ENCODE results near the gene OPA1. TPM values are rescaled to one million over a fixed set of nuclear protein-coding genes. Genes with fewer than 3 reads are reported as not detected.

Gene OPA1
- total RNA-seq, 2 experiments from 2014 or later, result 56.1 to 57.6 TPM

DNA sequence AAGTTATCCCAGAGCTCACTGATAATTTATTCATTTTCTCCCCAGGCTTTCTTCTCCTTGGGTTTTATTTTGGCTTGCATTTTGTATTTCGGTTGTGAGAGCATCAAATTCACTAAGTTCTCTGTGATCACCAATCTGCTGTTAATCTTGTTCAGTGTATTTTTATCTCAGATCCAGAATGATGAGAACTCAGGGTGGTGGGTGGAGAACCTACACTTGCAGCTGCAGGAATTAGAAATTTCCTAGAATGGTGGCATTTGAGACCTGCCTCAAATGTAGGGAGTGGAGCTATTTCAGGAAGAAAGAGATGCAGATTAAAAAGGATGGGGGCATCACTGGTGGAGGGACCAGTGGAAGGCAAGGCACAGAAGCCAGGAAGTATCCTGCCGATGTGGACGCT, 129.6 kb downstream of the OPA1 start:
- DNase-seq, result no peak
- Mint-ChIP-seq H3K27me3 (peaks cover 10% of the 10 kb centered on the region), H3K36me3 (ENCODE audit: low read depth) (no peaks in the 10 kb centered on the region), H3K9me3 (no peaks in the 10 kb centered on the region), H3K27ac (no peak overlapping the region), H3K4me1 (ENCODE audit: low read depth) (no peaks in the 10 kb centered on the region), H3K4me3 (no peak overlapping the region)
- TF ChIP-seq, protein P1, sequence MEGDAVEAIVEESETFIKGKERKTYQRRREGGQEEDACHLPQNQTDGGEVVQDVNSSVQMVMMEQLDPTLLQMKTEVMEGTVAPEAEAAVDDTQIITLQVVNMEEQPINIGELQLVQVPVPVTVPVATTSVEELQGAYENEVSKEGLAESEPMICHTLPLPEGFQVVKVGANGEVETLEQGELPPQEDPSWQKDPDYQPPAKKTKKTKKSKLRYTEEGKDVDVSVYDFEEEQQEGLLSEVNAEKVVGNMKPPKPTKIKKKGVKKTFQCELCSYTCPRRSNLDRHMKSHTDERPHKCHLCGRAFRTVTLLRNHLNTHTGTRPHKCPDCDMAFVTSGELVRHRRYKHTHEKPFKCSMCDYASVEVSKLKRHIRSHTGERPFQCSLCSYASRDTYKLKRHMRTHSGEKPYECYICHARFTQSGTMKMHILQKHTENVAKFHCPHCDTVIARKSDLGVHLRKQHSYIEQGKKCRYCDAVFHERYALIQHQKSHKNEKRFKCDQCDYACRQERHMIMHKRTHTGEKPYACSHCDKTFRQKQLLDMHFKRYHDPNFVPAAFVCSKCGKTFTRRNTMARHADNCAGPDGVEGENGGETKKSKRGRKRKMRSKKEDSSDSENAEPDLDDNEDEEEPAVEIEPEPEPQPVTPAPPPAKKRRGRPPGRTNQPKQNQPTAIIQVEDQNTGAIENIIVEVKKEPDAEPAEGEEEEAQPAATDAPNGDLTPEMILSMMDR (IDR thresholded peaks at IDR 0.05), result no peak
- Histone ChIP-seq H3K27ac (ENCODE audit: low read depth in 1 of 2, low read length in 2 of 2) (no peak overlapping the region), H3K4me3 (ENCODE audit: low read length) (no peak overlapping the region), H3K27me3 (ENCODE audit: control insufficient read depth in 1 of 2, insufficient read depth in 2 of 2, low read length in 2 of 2) (no peaks in the 10 kb centered on the region), H3K9me3 (ENCODE audit: control insufficient read depth in 1 of 2, insufficient read depth in 1 of 2, low read length in 2 of 2) (no peaks in the 10 kb centered on the region), H3K4me1 (ENCODE audit: insufficient read depth, low read length) (no peaks in the 10 kb centered on the region), H3K36me3 (ENCODE audit: insufficient read depth, low read length) (no peaks in the 10 kb centered on the region)
- ChIA-PET POLR2A (no interaction called here), CTCF (no interaction called here)
- intact Hi-C loops (cut with DNase I, micrococcal nuclease), result no loop called here
- no peak for ATAC-seq (ENCODE audit: poor library complexity)

DNA sequence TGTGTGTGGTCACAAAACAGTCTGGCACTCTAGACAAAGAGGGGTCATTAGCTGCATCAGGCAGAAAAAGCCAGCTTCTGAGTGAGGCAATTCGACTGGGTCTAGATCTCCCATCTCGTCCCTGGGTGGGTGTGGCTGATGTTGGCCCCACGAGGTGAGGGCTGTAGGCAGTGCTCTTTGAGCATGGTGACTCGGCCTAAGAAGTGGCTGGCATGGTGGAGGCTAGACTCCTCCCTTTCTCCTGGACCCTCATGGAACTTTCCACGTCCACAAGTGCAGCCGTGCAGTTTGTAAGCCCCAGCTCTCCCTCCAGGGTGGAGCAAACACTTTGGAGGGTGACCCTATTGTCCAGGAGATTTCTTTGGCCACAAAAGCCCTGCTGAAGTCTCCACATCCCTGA, 134.1 kb downstream of the OPA1 start:
- no peaks in the 10 kb centered on the region for H3K4me1 Mint-ChIP-seq (ENCODE audit: low read depth)
- H3K36me3 Mint-ChIP-seq (ENCODE audit: low read depth), result no peaks in the 10 kb centered on the region
- no peak overlapping the region for H3K4me3 Mint-ChIP-seq
- H3K4me1 ChIP-seq (ENCODE audit: insufficient read depth, low read length), result no peaks in the 10 kb centered on the region
- DNase-seq, result no peak
- no peaks in the 10 kb centered on the region for H3K9me3 Mint-ChIP-seq
- no peak for ATAC-seq (ENCODE audit: poor library complexity)
- no peaks in the 10 kb centered on the region for H3K36me3 ChIP-seq (ENCODE audit: insufficient read depth, low read length)
- TF ChIP-seq, protein P1 (IDR thresholded peaks at IDR 0.05), result no peak
- no peak overlapping the region for H3K4me3 ChIP-seq (ENCODE audit: low read length)
- H3K27ac Mint-ChIP-seq, result no peak overlapping the region
- intact Hi-C loops (cut with DNase I, micrococcal nuclease), result no loop called here
- H3K27me3 Mint-ChIP-seq, result peaks cover 10% of the 10 kb centered on the region
- H3K27me3 ChIP-seq (ENCODE audit: control insufficient read depth in 1 of 2, insufficient read depth in 2 of 2, low read length in 2 of 2), result peaks cover 0 to 3% of the 10 kb centered on the region in 2 experiments
- CTCF ChIA-PET, result no interaction called here
- H3K9me3 ChIP-seq (ENCODE audit: control insufficient read depth in 1 of 2, insufficient read depth in 1 of 2, low read length in 2 of 2), result peaks cover 0 to 3% of the 10 kb centered on the region in 2 experiments
- POLR2A ChIA-PET, result no interaction called here
- H3K27ac ChIP-seq (ENCODE audit: low read depth in 1 of 2, low read length in 2 of 2), result no peak overlapping the region

- no peaks in the 10 kb centered on the region for H3K36me3 ChIP-seq (ENCODE audit: insufficient read depth, low read length)
- H3K27ac ChIP-seq (ENCODE audit: low read depth in 1 of 2, low read length in 2 of 2), result no peak overlapping the region
- H3K27me3 ChIP-seq (ENCODE audit: control insufficient read depth in 1 of 2, insufficient read depth in 2 of 2, low read length in 2 of 2), result peaks cover 0 to 3% of the 10 kb centered on the region in 2 experiments
- H3K4me1 ChIP-seq (ENCODE audit: insufficient read depth, low read length), result no peaks in the 10 kb centered on the region
- no peaks in the 10 kb centered on the region for H3K36me3 Mint-ChIP-seq (ENCODE audit: low read depth)
- CTCF ChIA-PET, result interaction anchor here (0.6 kb wide), 1 partner anchor 785 kb away, joined by 3 read pairs; no protein-coding TSS in a partner anchor
- H3K4me3 Mint-ChIP-seq, result no peak overlapping the region
- TF ChIP-seq, protein P1 (IDR thresholded peaks at IDR 0.05), result no peak
- no peaks in the 10 kb centered on the region for H3K9me3 Mint-ChIP-seq
- DNase-seq (no peak), ATAC-seq (ENCODE audit: poor library complexity) (no peak)
- H3K9me3 ChIP-seq (ENCODE audit: control insufficient read depth in 1 of 2, insufficient read depth in 1 of 2, low read length in 2 of 2), result peaks cover 0 to 4% of the 10 kb centered on the region in 2 experiments
- H3K4me3 ChIP-seq (ENCODE audit: low read length), result no peak overlapping the region
- H3K27ac Mint-ChIP-seq, result no peak overlapping the region
- H3K27me3 Mint-ChIP-seq, result peaks cover under 1% of the 10 kb centered on the region
- POLR2A ChIA-PET, result no interaction called here
- no peaks in the 10 kb centered on the region for H3K4me1 Mint-ChIP-seq (ENCODE audit: low read depth)
- intact Hi-C loops (cut with DNase I, micrococcal nuclease), result no loop called here
Measured at GRCh38 chr3:193728429-193729087, 135.6 kb downstream of the OPA1 start.

All from CD4-positive, alpha-beta T cell (primary cell).